Suprapubic skin (tissue), 4 donors: ENCODE data around the gene ZKSCAN4.

Experiments used
- CTCF ChIP-seq, 2 donors: fragments of 200-600 bp in 1 of 2; fragments of 450-650 bp in 1 of 2; sonication (generic) in 1 of 2; IDR thresholded peaks; one replicate each; pipeline ENCODE4 v1.5.1; 2016 to 2019; ENCODE audit warnings: antibody characterized with exemption in 2 of 2, mild to moderate bottlenecking in 1 of 2, moderate library complexity in 1 of 2
- EP300 ChIP-seq: sonication (generic); formaldehyde crosslinking; IDR thresholded peaks from one replicate; pipeline ENCODE4 v1.6.1; 2017; ENCODE audit warnings: antibody characterized with exemption
- POLR2A ChIP-seq, 2 donors: fragments of 450-650 bp; IDR thresholded peaks; one replicate each; pipeline ENCODE4 v1.6.1; 2017; ENCODE audit warnings: antibody characterized with exemption in 2 of 2, mild to moderate bottlenecking in 2 of 2, moderate library complexity in 2 of 2
- POLR2AphosphoS5 ChIP-seq, 3 donors: sonication (generic); formaldehyde crosslinking; IDR thresholded peaks; one replicate each; pipeline ENCODE4 v1.6.1; 2017; ENCODE audit warnings: antibody characterized with exemption in 3 of 3

GRCh38 chr6:28250747-28251146 lies 1.3 kb downstream of the ZKSCAN4 start:
- TF ChIP-seq CTCF (IDR thresholded peaks at IDR 0.05) (no peak), POLR2A (IDR thresholded peaks at IDR 0.05) (no peak), EP300 (no peak), POLR2AphosphoS5 (IDR thresholded peaks at IDR 0.05) (no peak)
